HepG2 (cell line): ENCODE results near the gene EZH2. TPM values are rescaled to one million over a fixed set of nuclear protein-coding genes. Genes with fewer than 3 reads are reported as not detected.
A peak's percentile ranks its signal among the peaks of the same experiment; 100 is the strongest.

ENCODE experiments used
- ATAC-seq: fragments of 200-7000 bp; cut with Tn5 transposase; 3 replicates; pipeline ENCODE4 v1.9.1; 2020; ENCODE audit warnings: mild to moderate bottlenecking, moderate library complexity
- BruUV-seq: library from RNA; stranded (reverse); fragments of 400-500 nt; replicated peaks from 2 replicates; lab custom pipeline; 2021; lab: Mats Ljungman, UMichigan
- CTCF ChIA-PET: fragments of 300-600 bp; formaldehyde crosslinking; extraction: SDS; loops from one replicate; lab custom pipeline; 2021; ENCODE audit warnings: low total read pairs, inconsistent platforms, low intra/inter-chr PET ratio; lab: Yijun Ruan, JAX
- POLR2A ChIA-PET: fragments of 350-600 bp; sonication (Branson Sonifier 250); formaldehyde crosslinking; loops from one replicate; lab custom pipeline; 2020; ENCODE audit warnings: antibody characterized with exemption, inconsistent platforms; lab: Yijun Ruan, JAX
- DNase-seq: peaks from one replicate; pipeline ENCODE4 v3.0.0-alpha.2; 2015; ENCODE audit warnings: low spot score
- FAIRE-seq: peaks from 3 replicates; lab custom pipeline; 2011; peaks lifted over from hg19 to GRCh38; lab: Jason Lieb, UNC
- H2AFZ ChIP-seq: one replicate; pipeline ENCODE4 v1.6.1; 2011; ENCODE audit warnings: low read length, inconsistent platforms
- H3K27ac ChIP-seq: fragments of 300-600 bp; 3 replicates; pipeline ENCODE4 v1.8.0; 2011; ENCODE audit warnings: mixed run types, mild to moderate bottlenecking, mixed read lengths, low read length, inconsistent platforms; ENCODE audit not compliant: insufficient read depth; ENCODE audit errors: extremely low read length
- H3K27me3 ChIP-seq, 2 experiments: fragments of 200-600 bp in 1 of 2; 2 replicates in 1 of 2; 3 replicates in 1 of 2; pipeline versions ENCODE4 v1.6.0 to v1.8.0; 2011; ENCODE audit warnings: low read length in 2 of 2, mild to moderate bottlenecking in 2 of 2, moderate library complexity in 2 of 2, inconsistent platforms in 1 of 2; ENCODE audit not compliant: insufficient read depth in 2 of 2, control insufficient read depth in 1 of 2
- H3K36me3 ChIP-seq, 2 experiments: fragments of 200-600 bp in 1 of 2; replicated peaks in 1 of 2; 2 replicates in 1 of 2; 3 replicates in 1 of 2; pipeline versions ENCODE4 v1.5.1 to v1.8.0; 2011; ENCODE audit warnings: low read length in 2 of 2, inconsistent platforms in 1 of 2; ENCODE audit not compliant: insufficient read depth in 2 of 2, control insufficient read depth in 1 of 2
- H3K4me1 ChIP-seq: 2 replicates; pipeline ENCODE4 v1.5.1; 2012; ENCODE audit warnings: low read length, inconsistent platforms; ENCODE audit not compliant: insufficient read depth
- H3K4me2 ChIP-seq: 2 replicates; pipeline ENCODE4 v1.6.0; 2011; ENCODE audit warnings: low read depth, low read length, inconsistent platforms
- H3K4me3 ChIP-seq, 3 experiments: fragments of 200-600 bp in 1 of 3; sonication (generic), shearing (Covaris generic) in 1 of 3; replicated peaks in 1 of 3; 2 replicates each; pipeline ENCODE4 v1.5.1; 2011 to 2016; ENCODE audit warnings: low read length in 3 of 3, inconsistent platforms in 2 of 3, low read depth in 2 of 3, mild to moderate bottlenecking in 2 of 3, control low read depth in 1 of 3, mixed read lengths in 1 of 3; ENCODE audit not compliant: insufficient read depth in 1 of 3
- H3K79me2 ChIP-seq: one replicate; pipeline ENCODE4 v1.6.1; 2011; ENCODE audit warnings: low read length, inconsistent platforms; ENCODE audit not compliant: insufficient read depth
- H3K9ac ChIP-seq: 2 replicates; pipeline ENCODE4 v1.6.0; 2011; ENCODE audit warnings: mild to moderate bottlenecking, low read depth, low read length, inconsistent platforms; ENCODE audit not compliant: insufficient read depth
- H3K9me3 ChIP-seq: 2 replicates; pipeline ENCODE4 v1.5.1; 2012; ENCODE audit warnings: mild to moderate bottlenecking, low read length
- H4K20me1 ChIP-seq: 2 replicates; pipeline ENCODE4 v1.6.0; 2011; ENCODE audit warnings: inconsistent platforms, mild to moderate bottlenecking, low read length, moderate library complexity; ENCODE audit not compliant: insufficient read depth
- ETV5 ChIP-seq: IDR thresholded peaks from 2 replicates; pipeline ENCODE4 v1.6.1; 2018; ENCODE audit warnings: missing biosample characterization, missing genetic modification reagents, inconsistent platforms, borderline replicate concordance
- SP4 ChIP-seq: sonication (generic); formaldehyde crosslinking; IDR thresholded peaks from 2 replicates; pipeline ENCODE4 v1.8.1; 2023; ENCODE audit warnings: mild to moderate bottlenecking, missing genetic modification reagents
- ZNF749 ChIP-seq: sonication (generic); formaldehyde crosslinking; IDR thresholded peaks from 2 replicates; pipeline ENCODE4 v1.8.0; 2022; ENCODE audit warnings: mild to moderate bottlenecking, missing genetic modification reagents, moderate library complexity, borderline replicate concordance
- WGBS: methylation state at CpG from one replicate; pipeline ENCODE4 v1.1.6; 2017; ENCODE audit warnings: low lambda C conversion rate; 5-methylcytosine and 5-hydroxymethylcytosine counted together
- in situ Hi-C: cut with HindIII; loops from 2 replicates; pipeline ENCODE4 v1.10.0; 2017; ENCODE audit warnings: low pct_unique_long_range_greater_than_20kb; ENCODE audit not compliant: extremely low pct_ligation_motif_present
- intact Hi-C: fragments of 100-400 bp; cut with micrococcal nuclease; formaldehyde crosslinking; loops from one replicate; pipeline ENCODE4 v1.10.0; 2022; ENCODE audit not compliant: unreplicated experiment
- polyA plus RNA-seq, 8 experiments: library from polyadenylated mRNA; depleted of rRNA in 3 of 8; stranded (reverse) in 7 of 8; unstranded in 1 of 8; fragments of >200 nt; fragmentation: Illumina TruSeq in 4 of 8; extraction: Trizol in 4 of 8; gene quantifications; 2 replicates each; pipeline versions ENCODE4 v1.2.1 to v1.2.3, GENCODE V29; 2011 to 2016; ENCODE audit warnings: low read depth in 4 of 8, missing spikeins in 1 of 8, mixed read lengths in 1 of 8; ENCODE audit not compliant: insufficient read depth in 1 of 8
- total RNA-seq, 5 experiments: library from RNA; depleted of rRNA; stranded (reverse); fragments of >200 nt; fragmentation: Illumina TruSeq; extraction: Trizol; gene quantifications; 2 replicates each; pipeline ENCODE4 v1.2.3, GENCODE V29; 2016; ENCODE audit warnings: low read depth in 1 of 5
- TF ChIP-seq, protein P1 (sequence below): IDR thresholded peaks from 2 replicates; pipeline ENCODE4 v1.4.0; 2020; ENCODE audit warnings: mild to moderate bottlenecking, missing genetic modification reagents

Gene EZH2
- total and polyA plus RNA-seq, 2 of the 13 experiments (the other 11 are each of a cell fraction or from before 2014, with no cell fraction given): 26.0 to 34.3 TPM

DNA sequence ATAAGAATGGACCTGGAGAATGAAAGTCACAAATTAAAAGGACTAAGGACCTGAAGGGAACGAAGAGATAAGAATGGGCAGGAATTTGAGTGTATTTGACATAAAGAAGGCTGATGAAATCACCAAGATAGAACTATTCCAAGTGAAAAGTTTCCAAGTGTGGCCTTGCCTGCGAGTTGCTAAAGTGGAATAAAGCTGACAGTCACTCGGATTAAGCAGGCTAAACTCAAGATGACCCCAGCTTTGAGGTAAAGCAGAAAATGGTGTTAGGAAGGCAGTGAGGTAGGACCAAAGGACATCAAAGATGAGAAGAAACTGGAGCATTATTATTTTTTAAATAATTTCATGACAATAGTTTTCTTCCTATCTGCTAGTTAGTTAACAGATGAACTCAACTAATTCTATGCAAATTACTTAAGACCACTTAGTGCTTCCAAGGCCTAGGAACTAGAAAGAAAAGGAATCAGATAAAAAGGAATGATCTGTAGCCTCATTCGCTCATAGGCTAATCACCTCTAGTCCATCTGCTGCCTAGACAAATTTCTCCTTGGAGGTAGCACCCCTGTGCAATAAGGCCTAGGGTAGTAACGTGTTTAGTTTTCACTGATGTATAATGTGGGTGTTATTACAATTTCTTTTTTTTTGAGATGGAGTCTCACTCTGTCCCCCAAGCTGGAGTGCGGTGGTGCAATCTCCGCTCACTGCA, 34.5 kb downstream of the EZH2 start:
- in situ Hi-C loops (no loop called here), intact Hi-C loops (no loop called here)
- ATAC-seq (no peak), DNase-seq (no peak), FAIRE-seq (no peak)
- Histone ChIP-seq H3K36me3 (0 out of 5 replicates have a peak, but pooled peaks cover 0 to 4% of the 10 kb centered on the region in 2 experiments), H3K9me3 (no peaks in the 10 kb centered on the region), H3K4me1 (peaks cover 10% of the 10 kb centered on the region), H3K9ac (peak overlapping the region; percentile 1; the same call in 1 of the 2 replicates), H3K79me2 (peaks cover 89% of the 10 kb centered on the region), H2AFZ (no peak overlapping the region), H3K4me2 (no peak overlapping the region), H3K27me3 (no peaks in the 10 kb centered on the region), H3K4me3 (no peak overlapping the region), H3K27ac (no peak overlapping the region), H4K20me1 (peaks cover 9% of the 10 kb centered on the region; the same call in 1 of the 2 replicates)
- POLR2A ChIA-PET: no interaction called here
- no peak for TF ChIP-seq SP4 (CRISPR knock-in tag)
- TF ChIP-seq ETV5 (CRISPR knock-in tag): no peak
- TF ChIP-seq, protein P1, sequence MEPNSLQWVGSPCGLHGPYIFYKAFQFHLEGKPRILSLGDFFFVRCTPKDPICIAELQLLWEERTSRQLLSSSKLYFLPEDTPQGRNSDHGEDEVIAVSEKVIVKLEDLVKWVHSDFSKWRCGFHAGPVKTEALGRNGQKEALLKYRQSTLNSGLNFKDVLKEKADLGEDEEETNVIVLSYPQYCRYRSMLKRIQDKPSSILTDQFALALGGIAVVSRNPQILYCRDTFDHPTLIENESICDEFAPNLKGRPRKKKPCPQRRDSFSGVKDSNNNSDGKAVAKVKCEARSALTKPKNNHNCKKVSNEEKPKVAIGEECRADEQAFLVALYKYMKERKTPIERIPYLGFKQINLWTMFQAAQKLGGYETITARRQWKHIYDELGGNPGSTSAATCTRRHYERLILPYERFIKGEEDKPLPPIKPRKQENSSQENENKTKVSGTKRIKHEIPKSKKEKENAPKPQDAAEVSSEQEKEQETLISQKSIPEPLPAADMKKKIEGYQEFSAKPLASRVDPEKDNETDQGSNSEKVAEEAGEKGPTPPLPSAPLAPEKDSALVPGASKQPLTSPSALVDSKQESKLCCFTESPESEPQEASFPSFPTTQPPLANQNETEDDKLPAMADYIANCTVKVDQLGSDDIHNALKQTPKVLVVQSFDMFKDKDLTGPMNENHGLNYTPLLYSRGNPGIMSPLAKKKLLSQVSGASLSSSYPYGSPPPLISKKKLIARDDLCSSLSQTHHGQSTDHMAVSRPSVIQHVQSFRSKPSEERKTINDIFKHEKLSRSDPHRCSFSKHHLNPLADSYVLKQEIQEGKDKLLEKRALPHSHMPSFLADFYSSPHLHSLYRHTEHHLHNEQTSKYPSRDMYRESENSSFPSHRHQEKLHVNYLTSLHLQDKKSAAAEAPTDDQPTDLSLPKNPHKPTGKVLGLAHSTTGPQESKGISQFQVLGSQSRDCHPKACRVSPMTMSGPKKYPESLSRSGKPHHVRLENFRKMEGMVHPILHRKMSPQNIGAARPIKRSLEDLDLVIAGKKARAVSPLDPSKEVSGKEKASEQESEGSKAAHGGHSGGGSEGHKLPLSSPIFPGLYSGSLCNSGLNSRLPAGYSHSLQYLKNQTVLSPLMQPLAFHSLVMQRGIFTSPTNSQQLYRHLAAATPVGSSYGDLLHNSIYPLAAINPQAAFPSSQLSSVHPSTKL (CRISPR knock-in tag): no peak
- TF ChIP-seq ZNF749: no peak
- BruUV-seq: no TSS peak
- WGBS: 96% methylated on average over 7 of the region's 7 CpGs
- CTCF ChIA-PET: no interaction called here
